Forelimb muscle (tissue), 1 donor: ENCODE results near the gene TMEM164. TPM values are rescaled to one million over a fixed set of nuclear protein-coding genes. Genes with fewer than 3 reads are reported as not detected.

Source experiments
- DNase-seq: peaks from one replicate; pipeline ENCODE4 v3.0.0-alpha.2; 2013; ENCODE audit warnings: low read depth
- polyA plus RNA-seq: library from polyadenylated mRNA; unstranded; fragments of 120-200 nt; gene quantifications from one replicate; pipeline ENCODE4 v1.2.1, GENCODE V29; 2013; ENCODE audit not compliant: insufficient read length

The TMEM164 gene
- polyA plus RNA-seq, 1 donor, result 23.1 TPM

- DNase-seq, result no peak
Observed at GRCh38 chrX:110003167-110004156, 548 bp downstream of the TMEM164 start.

GRCh38 chrX:110004215-110004614, 1.3 kb downstream of the TMEM164 start:
- no peak for DNase-seq

- no peak for DNase-seq
Observed at GRCh38 chrX:110004731-110005369, 1.9 kb downstream of the TMEM164 start.

GRCh38 chrX:110006161-110006560, 3.2 kb downstream of the TMEM164 start:
- no peak for DNase-seq

GRCh38 chrX:110006821-110007375, 4.0 kb downstream of the TMEM164 start:
- DNase-seq, result no peak

GRCh38 chrX:110008011-110008635, 5.2 kb downstream of the TMEM164 start:
- DNase-seq, result no peak

- no peak for DNase-seq
Observed at GRCh38 chrX:110012818-110013485, 10.0 kb downstream of the TMEM164 start.

- no peak for DNase-seq
Observed at GRCh38 chrX:110013968-110014367, 11.1 kb downstream of the TMEM164 start.

GRCh38 chrX:110015032-110015431, 12.1 kb downstream of the TMEM164 start:
- no peak for DNase-seq

GRCh38 chrX:110015915-110016314, 13.0 kb downstream of the TMEM164 start:
- DNase-seq, result no peak

- DNase-seq, result no peak
Observed at GRCh38 chrX:110020536-110020935, 17.6 kb downstream of the TMEM164 start.

GRCh38 chrX:110021258-110022022, 18.5 kb downstream of the TMEM164 start:
- no peak for DNase-seq

GRCh38 chrX:110022599-110023448, 19.9 kb downstream of the TMEM164 start:
- no peak for DNase-seq

- DNase-seq, result no peak
Observed at GRCh38 chrX:110025395-110025794, 22.5 kb downstream of the TMEM164 start.

GRCh38 chrX:110026099-110026844, 23.4 kb downstream of the TMEM164 start:
- DNase-seq, result no peak

GRCh38 chrX:110032534-110033147, 29.7 kb downstream of the TMEM164 start:
- DNase-seq, result no peak

- no peak for DNase-seq
Observed at GRCh38 chrX:110034036-110034435, 31.1 kb downstream of the TMEM164 start.

- no peak for DNase-seq
Observed at GRCh38 chrX:110036162-110037033, 33.5 kb downstream of the TMEM164 start.
